Inflammatory macrophage (primary cell): ENCODE measurements around the gene PPP1R13B.
A peak's percentile ranks its signal among the peaks of the same experiment; 100 is the strongest.

Experiments used
- DNase-seq, 2 donors: peaks; one replicate each; pipeline ENCODE4 v3.0.0-alpha.2; 2020 to 2022

The PPP1R13B gene

DNA sequence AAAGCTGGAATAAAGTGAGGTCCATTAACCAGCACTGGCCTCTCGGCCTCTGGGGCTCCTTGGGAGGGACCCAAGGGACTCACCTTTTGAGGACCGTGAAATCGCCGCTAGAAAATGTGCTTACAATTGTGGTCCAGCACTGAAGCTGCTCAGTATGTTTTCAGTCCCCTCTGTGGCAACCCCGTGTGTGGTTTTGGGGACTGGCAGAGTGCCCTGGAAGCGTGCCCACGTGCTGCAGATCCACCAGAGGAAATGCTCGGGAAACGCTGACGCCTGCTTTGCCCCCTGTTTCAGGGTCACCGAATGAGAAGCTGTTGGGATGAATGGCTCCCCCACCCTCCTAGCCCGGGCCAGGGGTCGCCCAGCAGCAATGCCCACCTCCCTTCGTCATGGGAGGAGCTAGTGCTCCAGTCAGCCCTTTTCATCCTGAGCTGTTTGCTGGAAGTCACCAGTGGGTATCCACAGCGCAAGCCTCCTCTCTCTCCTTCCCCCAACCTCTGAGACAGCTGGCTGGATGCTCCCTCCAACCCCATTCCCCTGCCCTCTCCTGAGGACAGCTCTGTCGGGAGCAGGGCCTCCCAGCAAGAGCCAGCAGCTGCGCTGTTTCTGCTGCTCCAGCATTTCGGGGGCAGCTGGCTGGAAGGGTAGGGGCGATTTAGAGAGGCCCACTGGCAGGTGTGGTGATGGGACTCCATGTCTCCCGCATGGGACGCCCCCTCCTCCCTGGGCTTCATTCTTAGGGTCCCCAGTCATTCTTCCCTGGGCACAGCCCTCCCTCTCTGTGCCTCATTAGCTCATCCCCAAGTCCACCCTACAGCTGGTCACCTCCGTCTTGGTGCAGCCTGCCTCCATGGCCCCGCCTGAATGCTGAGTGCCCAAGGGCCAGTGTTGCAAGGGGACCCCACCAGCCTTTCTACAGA lies 33.2 kb upstream of the PPP1R13B start:
- DNase-seq = peak; percentile 63 to 65

- peak; percentile 46 to 76 for DNase-seq
These were observed 32.4 kb upstream of the PPP1R13B start for GRCh38 chr14:103879570-103880347.

DNA sequence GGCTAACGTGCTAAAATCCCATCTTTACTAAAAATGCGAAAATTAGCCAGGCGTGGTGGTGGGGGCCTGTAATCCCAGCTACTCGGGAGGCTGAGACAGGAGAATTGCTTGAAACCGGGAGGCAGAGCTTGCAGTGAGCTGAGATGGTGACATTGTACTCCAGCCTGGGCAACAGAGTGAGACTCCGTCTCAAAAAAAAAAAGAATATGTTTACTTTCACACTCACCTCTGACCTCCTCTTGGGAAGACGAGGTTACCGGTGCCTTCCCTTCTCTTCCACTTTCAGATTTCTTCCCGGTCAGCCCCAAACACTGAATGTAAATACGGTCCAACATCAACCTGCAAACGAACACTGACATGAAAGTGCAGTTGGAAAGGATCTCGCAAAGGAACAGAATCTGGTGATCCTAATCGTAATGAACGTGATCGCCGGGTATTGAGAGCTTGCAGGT lies 31.8 kb upstream of the PPP1R13B start:
- DNase-seq = no peak

GRCh38 chr14:103878180-103878579 lies 30.8 kb upstream of the PPP1R13B start:
- no peak for DNase-seq

DNA sequence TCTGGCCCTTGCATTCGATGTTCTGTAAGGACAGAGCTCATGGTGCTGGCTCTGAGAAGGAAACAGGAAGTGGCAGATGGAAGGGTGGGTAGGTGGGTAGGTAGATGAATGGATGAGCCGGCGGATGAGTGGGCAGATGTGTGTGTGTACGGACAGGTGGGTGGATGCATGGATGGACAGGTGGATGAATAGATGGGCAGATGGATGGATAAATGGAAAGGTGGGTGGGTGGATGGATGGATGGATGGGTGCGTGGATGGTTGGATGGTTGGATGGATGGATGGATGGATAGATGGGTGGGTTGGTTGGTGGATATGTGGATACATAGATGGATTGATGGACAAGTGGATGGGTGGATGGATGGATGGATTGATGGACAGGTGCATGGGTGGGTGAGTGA lies 27.6 kb upstream of the PPP1R13B start:
- no peak for DNase-seq

- no peak for DNase-seq
These were observed 25.2 kb upstream of the PPP1R13B start for GRCh38 chr14:103872481-103873113.

GRCh38 chr14:103871596-103872480 lies 24.5 kb upstream of the PPP1R13B start:
- peak in 1 of 2 donors; percentile 9 for DNase-seq

DNA sequence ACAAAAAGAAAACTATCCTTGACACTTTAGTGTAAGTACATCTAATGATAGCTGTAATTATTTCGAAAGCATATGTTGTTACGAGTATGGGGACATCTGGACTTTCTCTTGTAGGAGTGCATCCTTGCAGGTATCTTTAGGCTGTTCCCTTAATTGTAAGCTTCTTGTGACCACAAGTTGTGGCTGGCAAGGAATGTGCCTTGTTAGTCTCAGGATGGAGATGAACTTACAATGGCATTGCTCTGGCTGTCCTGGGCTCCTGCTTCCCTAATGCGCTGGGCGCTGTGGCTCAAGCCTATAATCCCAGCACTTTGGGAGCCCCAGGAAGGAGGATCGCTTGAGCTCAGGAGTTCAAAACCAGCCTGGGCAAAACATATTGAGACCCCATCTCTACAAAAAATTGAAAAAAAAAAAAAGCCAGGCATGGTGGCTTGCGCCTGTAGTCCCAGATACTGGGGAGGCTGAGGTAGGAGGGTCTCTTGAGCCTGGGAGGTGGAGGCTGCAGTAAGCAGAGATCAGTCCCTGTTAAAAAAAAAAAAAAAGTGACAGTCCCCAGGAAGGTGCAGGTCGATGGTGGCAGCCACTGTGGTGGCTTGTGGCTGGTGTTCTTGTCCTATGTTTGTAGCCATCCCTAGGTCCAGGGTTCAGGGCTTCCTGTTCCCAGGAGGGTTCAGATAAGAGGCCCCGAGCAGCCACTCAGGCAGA lies 23.7 kb upstream of the PPP1R13B start:
- DNase-seq = no peak

DNA sequence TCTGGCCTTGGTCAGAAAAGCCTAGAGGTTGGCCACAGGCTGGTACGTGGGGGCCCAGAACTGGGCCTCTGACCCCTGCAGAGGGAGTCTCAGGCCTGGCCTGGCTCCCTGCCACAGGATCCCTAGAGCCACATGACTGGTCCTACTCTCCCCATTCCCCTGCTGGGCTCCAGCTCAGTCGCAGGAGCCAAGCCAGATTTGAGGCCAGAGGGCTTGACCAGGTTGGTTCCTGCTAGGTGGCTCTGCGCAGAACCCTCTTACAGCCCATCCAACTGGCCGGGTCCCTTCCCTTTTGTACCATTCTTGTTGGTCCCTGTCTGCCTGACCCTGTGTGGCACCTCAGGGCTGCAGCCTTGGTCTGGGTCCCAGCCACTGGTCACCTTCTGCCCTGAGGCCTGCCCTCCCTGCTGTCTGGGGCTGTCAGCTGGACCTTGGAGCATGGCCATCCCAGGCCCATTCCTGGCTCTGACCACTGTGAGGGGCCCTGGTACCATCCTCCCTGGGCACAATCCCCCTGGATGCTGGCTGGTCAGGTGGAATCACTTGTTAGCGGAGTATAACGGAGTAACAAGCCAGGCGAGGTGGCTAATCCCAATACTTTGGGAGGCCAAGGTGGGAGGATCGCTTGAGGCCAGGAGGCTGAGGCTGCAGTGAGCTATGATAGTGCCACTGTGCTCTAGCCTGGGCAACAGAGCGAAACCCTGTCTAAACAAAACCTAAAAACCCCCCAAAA lies 22.9 kb upstream of the PPP1R13B start:
- no peak for DNase-seq

GRCh38 chr14:103869406-103870143 lies 22.2 kb upstream of the PPP1R13B start:
- no peak for DNase-seq

DNA sequence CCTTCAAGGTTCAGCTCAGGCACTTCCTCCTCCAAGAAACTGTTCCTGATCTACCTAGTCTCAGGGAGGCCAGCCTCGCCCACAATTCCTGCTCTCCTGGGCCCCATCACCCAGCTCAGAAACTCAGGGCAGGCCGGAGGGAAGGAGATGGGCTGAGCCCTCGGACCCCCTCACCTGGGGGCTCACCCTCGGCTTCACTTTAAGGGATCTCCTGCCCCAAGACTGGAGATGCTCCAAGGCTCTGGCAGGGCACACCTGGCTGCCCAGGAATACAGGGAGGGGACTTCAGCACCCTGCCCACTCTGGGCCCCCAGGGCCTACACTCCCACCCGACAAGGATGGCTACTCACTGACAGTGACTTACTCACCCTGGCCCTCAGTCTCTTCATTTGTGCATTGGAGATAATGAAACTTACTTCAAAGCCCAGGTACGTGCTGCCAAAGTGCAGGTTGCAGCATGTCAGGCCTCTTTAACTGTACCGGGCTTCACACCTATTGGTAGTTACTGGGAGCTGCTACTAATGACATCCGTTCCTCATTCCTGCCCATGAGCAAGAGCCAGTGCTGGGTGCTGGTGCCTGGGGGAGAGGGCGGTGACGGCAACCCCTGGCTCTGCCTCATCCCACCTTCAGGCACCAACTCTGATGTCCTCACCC lies 21.0 kb upstream of the PPP1R13B start:
- no peak for DNase-seq

GRCh38 chr14:103867523-103867953 lies 20.2 kb upstream of the PPP1R13B start:
- DNase-seq = no peak

- no peak for DNase-seq
These were observed 19.6 kb upstream of the PPP1R13B start for GRCh38 chr14:103867020-103867419.

GRCh38 chr14:103863245-103863644 lies 15.9 kb upstream of the PPP1R13B start:
- DNase-seq = no peak

- DNase-seq = no peak
These were observed 15.0 kb upstream of the PPP1R13B start for GRCh38 chr14:103862393-103862782.

GRCh38 chr14:103861413-103862392 lies 14.3 kb upstream of the PPP1R13B start:
- no peak for DNase-seq

GRCh38 chr14:103859416-103860202 lies 12.2 kb upstream of the PPP1R13B start:
- no peak for DNase-seq
